H9 (cell line): ENCODE results near the gene SCN7A. TPM values are rescaled to one million over a fixed set of nuclear protein-coding genes. Genes with fewer than 3 reads are reported as not detected.

Experiments used
- DNase-seq: peaks from one replicate; pipeline ENCODE4 v3.0.0-alpha.2; 2017
- H2AFZ ChIP-seq: one replicate; pipeline ENCODE4 v1.6.1; 2013; ENCODE audit warnings: mild to moderate bottlenecking, low read length, control low read depth, moderate library complexity
- H2AK5ac ChIP-seq: 2 replicates; pipeline ENCODE4 v1.6.1; 2013; ENCODE audit warnings: low read length, control low read depth, mixed read lengths; ENCODE audit not compliant: insufficient read length
- H2BK120ac ChIP-seq: one replicate; pipeline ENCODE4 v1.6.1; 2013; ENCODE audit warnings: low read depth, mild to moderate bottlenecking, low read length, control low read depth, inconsistent platforms; ENCODE audit not compliant: poor library complexity, severe bottlenecking
- H2BK12ac ChIP-seq: 2 replicates; pipeline ENCODE4 v1.6.1; 2013; ENCODE audit warnings: low read length, control low read depth, mixed read lengths, low read depth; ENCODE audit not compliant: insufficient read length
- H2BK15ac ChIP-seq: 2 replicates; pipeline ENCODE4 v1.6.1; 2013; ENCODE audit warnings: low read depth, low read length, control low read depth
- H2BK20ac ChIP-seq: one replicate; pipeline ENCODE4 v1.6.1; 2013; ENCODE audit warnings: low read depth, mild to moderate bottlenecking, low read length, control low read depth, inconsistent platforms; ENCODE audit not compliant: poor library complexity, severe bottlenecking
- H2BK5ac ChIP-seq: 2 replicates; pipeline ENCODE4 v1.6.1; 2013; ENCODE audit warnings: low read length, control low read depth, mixed read lengths; ENCODE audit not compliant: insufficient read length
- H3K14ac ChIP-seq: 2 replicates; pipeline ENCODE4 v1.6.1; 2013; ENCODE audit warnings: low read length, control low read depth; ENCODE audit not compliant: insufficient read depth
- H3K18ac ChIP-seq: 2 replicates; pipeline ENCODE4 v1.6.1; 2013; ENCODE audit warnings: low read depth, mild to moderate bottlenecking, mixed read lengths, low read length, control low read depth; ENCODE audit not compliant: insufficient read length
- H3K23ac ChIP-seq: 2 replicates; pipeline ENCODE4 v1.6.1; 2013; ENCODE audit warnings: low read length, control low read depth, mixed read lengths, low read depth; ENCODE audit not compliant: insufficient read length
- H3K23me2 ChIP-seq: 2 replicates; pipeline ENCODE4 v1.6.1; 2013; ENCODE audit warnings: low read depth, mild to moderate bottlenecking, mixed read lengths, low read length, control low read depth; ENCODE audit not compliant: insufficient read length, poor library complexity, severe bottlenecking
- H3K27ac ChIP-seq: 2 replicates; pipeline ENCODE4 v1.5.1; 2013; ENCODE audit warnings: low read length, control low read depth, mixed read lengths, low read depth; ENCODE audit not compliant: insufficient read length
- H3K27me3 ChIP-seq: 2 replicates; pipeline ENCODE4 v1.6.1; 2013; ENCODE audit warnings: low read length, control low read depth, inconsistent platforms; ENCODE audit not compliant: insufficient read depth
- H3K4ac ChIP-seq: 2 replicates; pipeline ENCODE4 v1.6.1; 2013; ENCODE audit warnings: low read depth, mild to moderate bottlenecking, control low read depth, inconsistent platforms, low read length, moderate library complexity
- H3K4me1 ChIP-seq: 2 replicates; pipeline ENCODE4 v1.6.1; 2013; ENCODE audit warnings: low read length, control low read depth, inconsistent platforms; ENCODE audit not compliant: insufficient read depth
- H3K4me2 ChIP-seq: 2 replicates; pipeline ENCODE4 v1.6.1; 2013; ENCODE audit warnings: low read length, control low read depth, mixed read lengths; ENCODE audit not compliant: insufficient read length, insufficient read depth
- H3K56ac ChIP-seq: 2 replicates; pipeline ENCODE4 v1.6.1; 2013; ENCODE audit warnings: low read depth, mild to moderate bottlenecking, mixed read lengths, low read length, control low read depth; ENCODE audit not compliant: insufficient read length
- H3K79me1 ChIP-seq: 2 replicates; pipeline ENCODE4 v1.6.1; 2013; ENCODE audit warnings: low read depth, mild to moderate bottlenecking, moderate library complexity, low read length, control low read depth, inconsistent platforms; ENCODE audit not compliant: insufficient read depth, poor library complexity, severe bottlenecking
- H3K79me2 ChIP-seq: 2 replicates; pipeline ENCODE4 v1.6.1; 2013; ENCODE audit warnings: low read length, control low read depth, inconsistent platforms; ENCODE audit not compliant: insufficient read depth
- H3K9ac ChIP-seq: 2 replicates; pipeline ENCODE4 v1.6.1; 2013; ENCODE audit warnings: low read length, control low read depth, mixed read lengths; ENCODE audit not compliant: insufficient read length; ENCODE audit errors: extremely low read depth
- H3K9me3 ChIP-seq: one replicate; pipeline ENCODE4 v1.6.1; 2013; ENCODE audit warnings: low read depth, low read length, inconsistent platforms; ENCODE audit not compliant: control insufficient read depth
- H3T11ph ChIP-seq: one replicate; pipeline ENCODE4 v1.6.1; 2013; ENCODE audit warnings: mild to moderate bottlenecking, low read length, control low read depth, inconsistent platforms
- H4K20me1 ChIP-seq: one replicate; pipeline ENCODE4 v1.6.1; 2013; ENCODE audit not compliant: control insufficient read depth, insufficient read length, insufficient read depth
- H4K5ac ChIP-seq: 2 replicates; pipeline ENCODE4 v1.6.1; 2013; ENCODE audit warnings: low read depth, mild to moderate bottlenecking, mixed read lengths, low read length, control low read depth; ENCODE audit not compliant: insufficient read length
- H4K8ac ChIP-seq: replicated peaks from 2 replicates; pipeline ENCODE4 v1.6.1; 2013; ENCODE audit warnings: low read length, control low read depth, mixed read lengths, low read depth; ENCODE audit not compliant: insufficient read length
- H4K91ac ChIP-seq: 2 replicates; pipeline ENCODE4 v1.6.1; 2013; ENCODE audit warnings: low read depth, mild to moderate bottlenecking, moderate library complexity, mixed read lengths, low read length, control low read depth; ENCODE audit not compliant: insufficient read length
- H3K27ac Mint-ChIP-seq, 3 experiments: 2 replicates in 2 of 3; 3 replicates in 1 of 3; pipeline ENCODE4 v1.8.0; 2020 to 2021; ENCODE audit warnings: mixed read lengths in 3 of 3, mild to moderate bottlenecking in 1 of 3, moderate library complexity in 1 of 3
- H3K27me3 Mint-ChIP-seq: 2 replicates; pipeline ENCODE4 v1.8.0; 2021; ENCODE audit warnings: low read depth, mild to moderate bottlenecking, moderate library complexity, mixed read lengths
- H3K36me3 Mint-ChIP-seq, 3 experiments: 2 replicates in 2 of 3; 3 replicates in 1 of 3; pipeline ENCODE4 v1.8.0; 2020 to 2021; ENCODE audit warnings: low read depth in 3 of 3, mixed read lengths in 3 of 3; ENCODE audit not compliant: insufficient read depth in 1 of 3
- H3K4me1 Mint-ChIP-seq, 2 experiments: 2 replicates each; pipeline ENCODE4 v1.8.0; 2020; ENCODE audit warnings: mixed read lengths in 2 of 2
- H3K4me3 Mint-ChIP-seq, 2 experiments: 2 replicates in 1 of 2; 3 replicates in 1 of 2; pipeline ENCODE4 v1.8.0; 2020 to 2021; ENCODE audit warnings: mild to moderate bottlenecking in 2 of 2, mixed read lengths in 2 of 2, moderate library complexity in 1 of 2
- H3K9me3 Mint-ChIP-seq, 2 experiments: 2 replicates in 1 of 2; 3 replicates in 1 of 2; pipeline ENCODE4 v1.8.0; 2020; ENCODE audit warnings: mild to moderate bottlenecking in 2 of 2, mixed read lengths in 2 of 2, moderate library complexity in 1 of 2
- CTCF ChIP-seq: fragments of 200-600 bp; sonication (generic); conservative IDR thresholded peaks from 3 replicates; pipeline ENCODE4 v1.8.0; 2021; ENCODE audit warnings: antibody characterized with exemption, mild to moderate bottlenecking
- WGBS: extraction: QIAGEN DNeasy Blood & Tissue Kit; methylation state at CpG from one replicate; pipeline ENCODE4 v1.1.7; 2013; ENCODE audit warnings: missing lambda C conversion rate, low lambda C conversion rate, mixed read lengths; ENCODE audit not compliant: insufficient read length; ENCODE audit errors: extremely low coverage; 5-methylcytosine and 5-hydroxymethylcytosine counted together
- total RNA-seq: library from RNA; stranded (reverse); gene quantifications from 2 replicates; pipeline ENCODE4 v1.2.1, GENCODE V29; 2021

Gene SCN7A
- total RNA-seq, 1 experiment from 2014 or later, result 0.07 TPM

DNA sequence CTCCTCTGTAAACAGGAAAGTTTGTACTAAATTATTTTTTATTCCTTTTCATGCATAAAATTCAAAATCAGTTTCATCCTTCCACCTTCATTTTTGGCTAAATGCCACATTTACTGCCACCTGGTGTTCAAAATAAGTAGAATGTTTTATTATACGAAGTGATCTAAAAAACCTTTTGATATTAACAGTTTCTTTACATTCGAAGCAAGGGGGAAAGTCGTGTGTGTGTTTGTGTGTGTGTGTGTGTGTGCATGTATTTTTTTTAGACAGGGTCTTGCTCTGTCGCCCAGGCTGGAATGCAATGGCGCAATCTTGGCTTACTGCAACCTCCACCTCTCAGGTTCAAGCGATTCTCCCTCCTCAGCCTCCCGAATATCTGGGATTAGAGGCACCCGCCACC is 109.3 kb downstream of the SCN7A start:
- DNase-seq, result no peak
- Mint-ChIP-seq H3K27me3 (no peaks in the 10 kb centered on the region), H3K36me3 (no peaks in the 10 kb centered on the region), H3K4me3 (no peak overlapping the region), H3K4me1 (no peaks in the 10 kb centered on the region; a peak in 1 of 4 replicates), H3K9me3 (no peaks in the 10 kb centered on the region; a peak in 1 of 5 replicates), H3K27ac (no peak overlapping the region)
- no peaks in the 10 kb centered on the region for H3K79me1 ChIP-seq
- no peak overlapping the region for H3K56ac ChIP-seq
- H3K9ac ChIP-seq, result no peak overlapping the region
- no peak overlapping the region for H2BK20ac ChIP-seq
- H4K91ac ChIP-seq, result no peak overlapping the region
- H2BK120ac ChIP-seq, result no peak overlapping the region
- no peak overlapping the region for H3K27ac ChIP-seq
- no peak overlapping the region for H3T11ph ChIP-seq
- H4K8ac ChIP-seq, result no peak overlapping the region
- no peak overlapping the region for H3K18ac ChIP-seq
- H2BK15ac ChIP-seq, result no peak overlapping the region
- H3K4me2 ChIP-seq, result no peak overlapping the region
- TF ChIP-seq CTCF, result peak; percentile 67
- H3K9me3 ChIP-seq, result no peaks in the 10 kb centered on the region
- H4K20me1 ChIP-seq, result no peaks in the 10 kb centered on the region
- H3K4ac ChIP-seq, result no peak overlapping the region
- no peaks in the 10 kb centered on the region for H3K79me2 ChIP-seq
- H3K14ac ChIP-seq, result no peak overlapping the region
- WGBS, result no CpG with 5 or more reads among the region's 8 CpGs
- H3K27me3 ChIP-seq, result no peaks in the 10 kb centered on the region
- no peak overlapping the region for H2BK5ac ChIP-seq
- no peak overlapping the region for H2BK12ac ChIP-seq
- no peaks in the 10 kb centered on the region for H3K4me1 ChIP-seq
- no peak overlapping the region for H2AK5ac ChIP-seq
- no peak overlapping the region for H2AFZ ChIP-seq
- H4K5ac ChIP-seq, result no peak overlapping the region
- H3K23ac ChIP-seq, result no peak overlapping the region
- no peaks in the 10 kb centered on the region for H3K23me2 ChIP-seq
